IMR-90 (cell line): ENCODE data around the gene RETN. TPM values are rescaled to one million over a fixed set of nuclear protein-coding genes. Genes with fewer than 3 reads are reported as not detected.

Experiments used
- ATAC-seq: fragments of 200-7000 bp; cut with Tn5 transposase; 2 replicates; pipeline ENCODE4 v1.9.1; 2020; ENCODE audit warnings: low read depth, mild to moderate bottlenecking, moderate library complexity
- BruUV-seq: library from RNA; stranded (reverse); fragments of 400-500 nt; replicated peaks from 2 replicates; lab custom pipeline; 2021; lab: Mats Ljungman, UMichigan
- CTCF ChIA-PET: fragments of 300-600 bp; formaldehyde crosslinking; extraction: SDS; loops from one replicate; lab custom pipeline; 2021; ENCODE audit warnings: antibody characterized with exemption; lab: Yijun Ruan, JAX
- POLR2A ChIA-PET: fragments of 300-600 bp; sonication (Branson Sonifier 250); formaldehyde crosslinking; loops from one replicate; lab custom pipeline; 2022; ENCODE audit warnings: antibody characterized with exemption; ENCODE audit not compliant: unreplicated experiment; lab: Charles Lee
- DNase-seq: peaks from one replicate; pipeline ENCODE4 v3.0.0; 2013
- H2AFZ ChIP-seq: replicated peaks from 2 replicates; pipeline ENCODE3; 2013; ENCODE audit warnings: low read length, mild to moderate bottlenecking; ENCODE audit not compliant: poor library complexity
- H2AK5ac ChIP-seq: 2 replicates; pipeline ENCODE4 v1.6.1; 2013; ENCODE audit warnings: low read depth, low read length, inconsistent platforms
- H2AK9ac ChIP-seq: replicated peaks from 2 replicates; pipeline ENCODE3; 2013; ENCODE audit warnings: mild to moderate bottlenecking, low read depth, low read length, moderate library complexity; ENCODE audit not compliant: poor library complexity
- H2BK120ac ChIP-seq: 2 replicates; pipeline ENCODE4 v1.6.1; 2013; ENCODE audit warnings: low read depth, low read length, inconsistent platforms
- H2BK15ac ChIP-seq: 3 replicates; pipeline ENCODE4 v1.6.1; 2013; ENCODE audit warnings: low read depth, low read length, inconsistent platforms
- H2BK20ac ChIP-seq: 2 replicates; pipeline ENCODE4 v1.6.1; 2013; ENCODE audit warnings: low read depth, mild to moderate bottlenecking, inconsistent platforms, low read length, moderate library complexity
- H2BK5ac ChIP-seq: 2 replicates; pipeline ENCODE4 v1.6.1; 2013; ENCODE audit warnings: mild to moderate bottlenecking, low read depth, low read length, inconsistent platforms; ENCODE audit not compliant: poor library complexity, severe bottlenecking
- H3K14ac ChIP-seq: replicated peaks from 2 replicates; pipeline ENCODE4 v1.6.1; 2013; ENCODE audit warnings: low read depth, low read length, inconsistent platforms
- H3K18ac ChIP-seq: 2 replicates; pipeline ENCODE4 v1.6.1; 2013; ENCODE audit warnings: low read depth, low read length, control low read depth
- H3K23ac ChIP-seq: 2 replicates; pipeline ENCODE4 v1.6.1; 2013; ENCODE audit warnings: low read depth, low read length, inconsistent platforms
- H3K27ac ChIP-seq: 2 replicates; pipeline ENCODE4 v1.5.1; 2013; ENCODE audit warnings: mild to moderate bottlenecking, control low read depth, low read length; ENCODE audit not compliant: insufficient read depth
- H3K27me3 ChIP-seq: 2 replicates; pipeline ENCODE4 v1.6.1; 2013; ENCODE audit warnings: low read length; ENCODE audit not compliant: control insufficient read depth, insufficient read depth
- H3K36me3 ChIP-seq: 2 replicates; pipeline ENCODE4 v1.6.1; 2013; ENCODE audit warnings: low read length, mixed read lengths; ENCODE audit not compliant: control insufficient read depth, insufficient read depth
- H3K4ac ChIP-seq: 2 replicates; pipeline ENCODE4 v1.6.1; 2013; ENCODE audit warnings: low read depth, low read length, inconsistent platforms
- H3K4me1 ChIP-seq: 2 replicates; pipeline ENCODE4 v1.6.1; 2013; ENCODE audit warnings: low read length, mixed read lengths; ENCODE audit not compliant: control insufficient read depth, insufficient read depth
- H3K4me2 ChIP-seq: 2 replicates; pipeline ENCODE4 v1.6.1; 2013; ENCODE audit warnings: low read depth, mild to moderate bottlenecking, control low read depth, low read length, moderate library complexity
- H3K4me3 ChIP-seq: 2 replicates; pipeline ENCODE4 v1.5.1; 2013; ENCODE audit warnings: low read depth, mild to moderate bottlenecking, control low read depth, low read length, moderate library complexity; ENCODE audit not compliant: insufficient read depth
- H3K56ac ChIP-seq: 2 replicates; pipeline ENCODE4 v1.6.1; 2013; ENCODE audit warnings: low read length, inconsistent platforms; ENCODE audit not compliant: insufficient read depth; ENCODE audit errors: extremely low read depth
- H3K79me1 ChIP-seq, 2 experiments: 2 replicates each; pipeline ENCODE4 v1.6.1; 2013; ENCODE audit warnings: low read length in 2 of 2, inconsistent platforms in 1 of 2, low read depth in 1 of 2
- H3K9ac ChIP-seq: 2 replicates; pipeline ENCODE4 v1.6.1; 2013; ENCODE audit warnings: low read depth, low read length, control low read depth
- H3K9me1 ChIP-seq: 2 replicates; pipeline ENCODE4 v1.6.1; 2013; ENCODE audit warnings: low read length, inconsistent platforms; ENCODE audit not compliant: insufficient read depth
- H3K9me3 ChIP-seq: 2 replicates; pipeline ENCODE4 v1.6.1; 2013; ENCODE audit warnings: low read length; ENCODE audit not compliant: control insufficient read depth, insufficient read depth
- H4K20me1 ChIP-seq: 2 replicates; pipeline ENCODE4 v1.6.1; 2013; ENCODE audit warnings: low read length, inconsistent platforms; ENCODE audit not compliant: insufficient read depth
- H4K5ac ChIP-seq: 2 replicates; pipeline ENCODE4 v1.6.1; 2013; ENCODE audit warnings: mild to moderate bottlenecking, low read depth, low read length, control low read depth
- H4K8ac ChIP-seq, 2 experiments: 2 replicates each; pipeline ENCODE4 v1.6.1; 2013; ENCODE audit warnings: low read depth in 2 of 2, low read length in 2 of 2, control low read depth in 1 of 2, inconsistent platforms in 1 of 2
- H4K91ac ChIP-seq: 2 replicates; pipeline ENCODE4 v1.6.1; 2013; ENCODE audit warnings: low read depth, low read length, inconsistent platforms; ENCODE audit not compliant: insufficient read depth
- BHLHE40 ChIP-seq: fragments of 150-350 bp; IDR thresholded peaks from 2 replicates; pipeline ENCODE4 v1.6.1; 2016; ENCODE audit warnings: mild to moderate bottlenecking, low read depth, low read length
- CEBPB ChIP-seq: IDR thresholded peaks from 2 replicates; pipeline ENCODE4 v1.6.1; 2012; ENCODE audit warnings: low read depth, low read length, improper control_type of control experiment
- CHD1 ChIP-seq: IDR thresholded peaks from 2 replicates; pipeline ENCODE4 v1.6.1; 2012; ENCODE audit warnings: low read depth, low read length, improper control_type of control experiment
- ELK1 ChIP-seq: fragments of 150-350 bp; IDR thresholded peaks from 2 replicates; pipeline ENCODE4 v1.6.1; 2016; ENCODE audit warnings: low read depth, mild to moderate bottlenecking, low read length, moderate library complexity, borderline replicate concordance
- FOS ChIP-seq: fragments of 150-350 bp; IDR thresholded peaks from 2 replicates; pipeline ENCODE4 v1.6.1; 2016; ENCODE audit warnings: low read depth, low read length
- MAZ ChIP-seq: IDR thresholded peaks from 2 replicates; pipeline ENCODE4 v1.6.1; 2012; ENCODE audit warnings: low read depth, mild to moderate bottlenecking, low read length, improper control_type of control experiment, moderate library complexity, borderline replicate concordance
- MXI1 ChIP-seq: IDR thresholded peaks from 2 replicates; pipeline ENCODE4 v1.6.1; 2012; ENCODE audit warnings: low read depth, mild to moderate bottlenecking, low read length, moderate library complexity, borderline replicate concordance
- NFE2L2 ChIP-seq: fragments of 150-350 bp; IDR thresholded peaks from 2 replicates; pipeline ENCODE4 v1.6.1; 2016; ENCODE audit warnings: low read depth, mild to moderate bottlenecking, low read length
- POLR2A ChIP-seq: IDR thresholded peaks from 2 replicates; pipeline ENCODE4 v1.6.1; 2012; ENCODE audit warnings: mild to moderate bottlenecking, low read depth, low read length
- RAD21 ChIP-seq: IDR thresholded peaks from 2 replicates; pipeline ENCODE4 v1.6.1; 2012; ENCODE audit warnings: low read length, improper control_type of control experiment
- RCOR1 ChIP-seq: IDR thresholded peaks from 2 replicates; pipeline ENCODE4 v1.6.1; 2012; ENCODE audit warnings: mild to moderate bottlenecking, low read length, improper control_type of control experiment; ENCODE audit not compliant: insufficient replicate concordance
- SMC3 ChIP-seq: fragments of 150-350 bp; IDR thresholded peaks from 2 replicates; pipeline ENCODE4 v1.6.1; 2016; ENCODE audit warnings: low read depth, mild to moderate bottlenecking, antibody characterized with exemption, low read length, moderate library complexity
- USF2 ChIP-seq: fragments of 150-350 bp; IDR thresholded peaks from 2 replicates; pipeline ENCODE4 v1.6.1; 2017; ENCODE audit warnings: mild to moderate bottlenecking, antibody characterized with exemption, low read length, low read depth
- WGBS, 2 experiments: methylation state at CpG; one replicate each; pipeline versions ENCODE4 v1.1.5 to v1.1.7; 2013; ENCODE audit warnings: missing lambda C conversion rate in 2 of 2; ENCODE audit not compliant: insufficient read length in 1 of 2; ENCODE audit errors: extremely low coverage in 2 of 2; 5-methylcytosine and 5-hydroxymethylcytosine counted together
- dilution Hi-C: fragments of 300-500 bp; cut with HindIII; formaldehyde crosslinking; loops from one replicate; pipeline ENCODE4 v1.14.3; 2018; ENCODE audit warnings: low sequenced_read_pairs; ENCODE audit not compliant: unreplicated experiment
- in situ Hi-C: fragments of 300-500 bp; cut with MboI; formaldehyde crosslinking; loops from 3 replicates; pipeline ENCODE4 v1.14.3; 2019; ENCODE audit warnings: low sequenced_read_pairs, inconsistent platforms, mixed read lengths
- intact Hi-C: fragments of 100-400 bp; cut with micrococcal nuclease; formaldehyde crosslinking; loops from 2 replicates; pipeline ENCODE4 v1.10.0; 2022
- polyA plus RNA-seq, 3 experiments: library from polyadenylated mRNA; depleted of rRNA; stranded (reverse); fragments of >200 nt; gene quantifications; 2 replicates each; pipeline ENCODE4 v1.2.3, GENCODE V29; 2012; ENCODE audit warnings: low replicate concordance in 1 of 3
- total RNA-seq: library from RNA; depleted of rRNA; stranded (reverse); fragments of >200 nt; gene quantifications from 2 replicates; pipeline ENCODE4 v1.2.3, GENCODE V29; 2012

The RETN gene
- total and polyA plus RNA-seq, 2 of the 4 experiments (the other 2 are of a cell fraction), result not detected

GRCh38 chr19:7672522-7672921 lies 3.7 kb downstream of the RETN start:
- Histone ChIP-seq H3K9ac (no peak overlapping the region), H4K20me1 (no peaks in the 10 kb centered on the region), H3K27ac (no peak overlapping the region), H3K9me3 (peaks cover 4% of the 10 kb centered on the region; the same call in 1 of the 2 replicates), H3K4ac (no peak overlapping the region), H3K36me3 (no peaks in the 10 kb centered on the region), H2BK5ac (no peak overlapping the region), H3K18ac (no peak overlapping the region), H2BK15ac (no peak overlapping the region), H4K8ac (no peak overlapping the region), H3K14ac (no peak overlapping the region), H2BK120ac (no peak overlapping the region), H3K79me1 (no peaks in the 10 kb centered on the region), H3K23ac (no peak overlapping the region), H3K9me1 (no peaks in the 10 kb centered on the region), H2AK5ac (no peak overlapping the region), H2BK20ac (no peak overlapping the region), H4K91ac (no peak overlapping the region), H3K56ac (no peak overlapping the region), H3K4me2 (no peak overlapping the region), H3K27me3 (peaks cover 34% of the 10 kb centered on the region), H2AFZ (no peak overlapping the region), H3K4me3 (no peak overlapping the region), H3K4me1 (no peaks in the 10 kb centered on the region), H4K5ac (no peak overlapping the region), H2AK9ac (no peak overlapping the region)
- TF ChIP-seq SMC3 (no peak), BHLHE40 (no peak), NFE2L2 (no peak), USF2 (no peak), CHD1 (no peak), ELK1 (no peak), MXI1 (no peak), CEBPB (no peak), RAD21 (no peak), POLR2A (no peak), RCOR1 (no peak), MAZ (no peak), FOS (no peak)
- DNase-seq (no peak), ATAC-seq (no peak)
- ChIA-PET CTCF (no interaction called here), POLR2A (no interaction called here)
- intact Hi-C loops (no loop called here), dilution Hi-C loops (no loop called here), in situ Hi-C loops (no loop called here)
- no TSS peak for BruUV-seq
- WGBS, 2 experiments, result no CpG with 5 or more reads among the region's 9 CpGs
